Rectal smooth muscle tissue (tissue), 1 donor: ENCODE data around the gene ADCYAP1R1.
"Not testable (repeated sequence)": the region's sequence is repeated elsewhere in the genome, so short reads cannot be mapped to it uniquely, and the experiment has no call there.

Experiments used
- H3K27ac ChIP-seq: one replicate; pipeline ENCODE4 v1.7.0; 2013; ENCODE audit warnings: low read depth, low read length, inconsistent platforms
- H3K27me3 ChIP-seq: one replicate; pipeline ENCODE4 v1.7.0; 2013; ENCODE audit warnings: low read length; ENCODE audit not compliant: control insufficient read depth, insufficient read depth
- H3K36me3 ChIP-seq: one replicate; pipeline ENCODE4 v1.7.0; 2013; ENCODE audit warnings: low read length; ENCODE audit not compliant: control insufficient read depth, insufficient read depth
- H3K4me1 ChIP-seq: one replicate; pipeline ENCODE4 v1.7.0; 2013; ENCODE audit warnings: low read length; ENCODE audit not compliant: control insufficient read depth, insufficient read depth
- H3K4me3 ChIP-seq: one replicate; pipeline ENCODE4 v1.7.0; 2013; ENCODE audit warnings: low read length
- H3K9ac ChIP-seq: one replicate; pipeline ENCODE4 v1.7.0; 2013; ENCODE audit warnings: low read length

The ADCYAP1R1 gene

GRCh38 chr7:31153318-31153717 is 101.2 kb downstream of the ADCYAP1R1 start:
- H3K4me3 ChIP-seq, H3K27ac ChIP-seq, H3K4me1 ChIP-seq, H3K27me3 ChIP-seq, H3K36me3 ChIP-seq, H3K9ac ChIP-seq: not testable (repeated sequence)

GRCh38 chr7:31160941-31161340 is 108.8 kb downstream of the ADCYAP1R1 start:
- no peak overlapping the region for H3K4me3 ChIP-seq
- H3K9ac ChIP-seq = no peak overlapping the region
- no peaks in the 10 kb centered on the region for H3K4me1 ChIP-seq
- H3K27me3 ChIP-seq = no peaks in the 10 kb centered on the region
- no peak overlapping the region for H3K27ac ChIP-seq
- no peaks in the 10 kb centered on the region for H3K36me3 ChIP-seq
